ENCODE measurements around the gene CHST13.
"Not testable (repeated sequence)": the region's sequence is repeated elsewhere in the genome, so short reads cannot be mapped to it uniquely, and the experiment has no call there.

The CHST13 gene

DNA sequence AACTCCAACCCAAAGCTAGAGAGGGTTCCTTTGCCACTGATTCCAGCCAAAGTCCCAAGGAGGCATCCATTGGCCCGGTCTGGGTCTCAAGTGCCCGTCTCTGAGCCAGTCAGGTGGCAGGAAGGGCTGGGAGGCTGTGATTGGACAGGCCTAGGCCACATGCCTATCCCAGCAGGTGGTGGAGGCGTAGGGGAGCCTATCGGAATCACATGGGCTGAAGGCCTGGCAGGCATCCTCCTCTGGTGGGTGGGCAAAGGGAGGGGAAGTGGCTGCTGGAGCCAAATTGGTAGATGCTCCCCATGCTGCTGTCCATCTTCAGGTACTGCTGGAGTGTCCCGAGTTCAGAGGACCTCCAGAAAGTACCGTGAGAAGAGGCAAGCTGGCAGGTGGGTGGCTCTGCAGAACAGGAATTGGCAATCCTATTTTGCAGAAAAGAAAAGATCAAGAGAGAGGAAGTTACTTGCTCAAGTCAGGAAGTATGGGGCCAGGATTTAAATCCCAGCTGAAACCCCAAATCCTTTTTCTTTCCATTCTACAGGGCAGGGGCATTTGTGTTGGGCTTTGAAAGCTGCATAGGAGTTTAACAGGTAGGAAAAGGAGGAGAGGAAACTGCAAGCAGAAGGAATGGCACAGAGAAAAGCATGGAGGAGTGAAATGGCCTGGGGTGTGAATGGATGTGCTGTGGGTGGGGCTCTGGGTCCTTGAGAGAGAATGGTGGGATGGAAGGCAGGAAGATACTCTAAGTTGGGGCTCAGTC is 3.7 kb downstream of the CHST13 start:
- no peak for DNase-seq

DNA sequence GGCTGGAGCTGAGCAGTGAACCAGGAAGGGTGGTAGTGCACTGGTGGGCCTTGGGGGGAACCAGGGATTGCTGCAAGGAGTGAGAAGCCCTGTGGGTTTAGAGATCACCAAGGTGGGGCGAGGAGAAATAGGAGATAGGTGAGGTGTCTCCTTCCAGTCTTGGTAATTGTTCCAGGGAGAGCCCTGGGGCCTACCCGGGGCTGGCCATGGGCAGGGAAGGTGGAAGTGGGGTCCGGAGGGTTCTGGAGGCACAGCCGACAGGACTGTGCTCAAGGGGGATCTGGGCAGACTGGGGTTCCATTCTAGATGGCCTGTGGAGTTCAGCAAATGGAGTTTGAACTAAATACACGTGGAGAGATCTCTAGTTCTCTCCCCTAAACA is 4.5 kb downstream of the CHST13 start:
- no peak for DNase-seq

- no peak for DNase-seq
Observed at GRCh38 chr3:126528800-126529541, 5.0 kb downstream of the CHST13 start.

DNA sequence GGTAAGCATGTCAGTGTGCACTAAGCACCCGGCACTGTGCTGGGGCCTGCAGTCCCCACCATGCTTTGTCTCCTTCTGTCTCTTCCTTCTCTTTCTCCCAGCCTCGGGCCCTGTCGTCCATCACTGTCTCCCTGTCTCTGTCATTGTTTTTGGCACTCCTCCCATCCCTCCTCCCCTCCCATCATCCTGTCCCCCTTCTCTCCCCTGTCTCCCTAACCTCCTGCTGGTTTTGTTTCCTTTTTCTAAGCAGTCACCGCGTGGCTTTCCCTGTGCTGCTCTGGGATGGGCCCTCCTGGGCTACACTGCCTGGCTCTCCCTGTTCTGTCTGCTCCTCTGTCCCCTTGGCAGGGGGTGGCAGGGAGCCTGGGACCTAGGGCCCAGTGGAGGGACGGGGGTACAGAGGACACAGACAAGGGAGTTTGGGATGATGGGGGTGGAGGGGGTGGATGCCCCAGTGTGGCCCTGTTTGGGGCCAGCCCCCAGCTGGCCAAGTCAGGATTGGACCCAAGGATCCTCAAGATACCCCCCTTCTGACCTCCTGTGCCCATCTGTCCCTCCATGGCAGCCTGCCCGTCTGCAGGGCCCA is 5.7 kb downstream of the CHST13 start:
- no peak for DNase-seq

DNA sequence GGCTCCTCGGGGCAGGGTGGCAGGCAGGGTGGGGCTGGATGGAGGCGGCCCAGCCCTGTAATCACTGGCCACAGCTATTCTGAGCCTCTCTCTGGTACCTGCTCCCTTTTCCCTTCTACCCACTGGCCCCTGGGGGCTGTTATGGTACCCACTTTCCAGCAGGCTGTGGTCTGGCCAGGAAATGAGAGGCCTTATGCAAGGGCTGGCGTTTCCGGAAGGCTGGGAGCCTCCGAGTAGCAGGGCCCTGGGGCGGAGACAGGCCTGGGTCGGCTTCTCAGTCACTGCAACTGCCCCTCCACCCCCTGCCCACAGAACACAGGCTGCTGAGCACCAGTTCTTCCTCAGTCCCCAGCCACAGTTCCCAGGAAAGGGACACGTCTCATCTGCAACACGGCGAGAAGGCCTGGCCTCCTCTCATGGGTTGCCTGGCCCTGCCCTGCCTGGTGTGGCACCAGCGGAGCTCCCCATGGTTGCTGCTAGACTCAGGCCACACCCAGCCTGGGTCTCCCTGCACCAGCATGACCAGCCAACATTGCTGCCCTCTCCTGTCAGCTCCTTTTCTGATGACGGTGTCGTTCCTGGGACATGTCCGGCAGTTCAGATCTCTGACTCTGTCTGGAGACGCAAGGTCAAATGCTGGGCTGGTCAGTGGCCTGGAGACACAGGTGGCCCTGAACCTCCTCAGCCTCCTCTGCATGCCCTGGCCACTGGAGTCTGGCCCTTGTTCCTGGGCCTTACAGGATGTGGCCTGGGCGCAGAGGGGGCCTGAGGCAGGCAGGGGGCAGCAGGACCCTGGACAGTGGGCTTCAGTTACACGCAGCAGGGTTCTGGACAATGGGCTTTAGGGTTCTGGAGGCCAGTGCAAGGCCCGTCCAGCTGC is 6.5 kb downstream of the CHST13 start:
- no peak for DNase-seq

DNA sequence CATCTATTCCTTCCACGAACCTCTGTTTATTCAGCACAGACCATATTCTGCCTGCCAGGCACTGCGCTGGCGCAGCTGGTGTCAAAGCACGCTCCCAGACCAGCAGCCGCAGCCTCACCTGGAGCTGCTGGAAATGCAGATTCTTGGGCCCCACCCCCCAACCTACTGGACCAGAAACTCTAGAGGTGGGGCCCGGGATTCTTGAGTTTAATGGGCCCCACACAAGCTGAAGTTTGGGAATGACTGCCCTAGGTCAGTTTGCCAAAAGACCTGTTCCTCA is 7.0 kb downstream of the CHST13 start:
- no peak for DNase-seq

- DNase-seq, result no peak
Observed at GRCh38 chr3:126533506-126533905, 9.6 kb downstream of the CHST13 start.

DNA sequence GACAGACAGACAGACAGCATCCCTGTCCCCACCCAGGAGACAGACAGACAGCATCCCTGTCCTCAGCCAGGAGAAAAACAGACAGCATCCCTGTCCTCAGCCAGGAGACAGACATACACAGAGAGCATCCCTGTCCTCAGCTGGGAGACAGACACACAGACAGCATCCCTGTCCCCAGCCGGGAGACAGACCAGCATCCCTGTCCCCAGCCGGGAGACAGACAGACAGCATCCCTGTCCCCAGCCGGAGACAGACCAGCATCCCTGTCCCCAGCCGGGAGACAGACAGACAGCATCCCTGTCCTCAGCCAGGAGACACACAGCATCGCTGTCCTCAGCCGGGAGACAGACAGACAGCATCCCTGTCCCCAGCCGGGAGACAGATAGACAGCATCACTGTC is 10.8 kb downstream of the CHST13 start:
- DNase-seq, result not testable (repeated sequence)

DNA sequence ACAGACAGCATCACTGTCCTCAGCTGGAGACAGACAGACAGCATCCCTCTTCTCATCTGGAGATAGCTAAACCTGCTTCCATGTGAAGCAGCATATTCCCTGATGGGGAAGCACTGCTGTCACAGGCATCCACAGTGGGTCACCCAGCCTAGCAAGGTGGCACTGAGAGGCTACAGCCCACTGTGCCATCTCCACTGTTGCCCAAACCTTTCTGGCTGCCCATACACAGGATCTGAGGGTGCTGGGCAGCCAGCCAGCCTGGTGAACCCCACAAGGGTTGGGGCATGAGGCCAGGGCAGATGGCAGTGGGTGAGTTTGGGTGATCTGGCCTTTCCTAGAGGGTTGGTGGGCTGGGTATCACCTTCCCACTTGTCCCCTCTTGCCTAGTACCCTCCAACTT is 11.7 kb downstream of the CHST13 start:
- DNase-seq, result no peak

- no peak for DNase-seq
Observed at GRCh38 chr3:126536126-126536525, 12.2 kb downstream of the CHST13 start.

DNA sequence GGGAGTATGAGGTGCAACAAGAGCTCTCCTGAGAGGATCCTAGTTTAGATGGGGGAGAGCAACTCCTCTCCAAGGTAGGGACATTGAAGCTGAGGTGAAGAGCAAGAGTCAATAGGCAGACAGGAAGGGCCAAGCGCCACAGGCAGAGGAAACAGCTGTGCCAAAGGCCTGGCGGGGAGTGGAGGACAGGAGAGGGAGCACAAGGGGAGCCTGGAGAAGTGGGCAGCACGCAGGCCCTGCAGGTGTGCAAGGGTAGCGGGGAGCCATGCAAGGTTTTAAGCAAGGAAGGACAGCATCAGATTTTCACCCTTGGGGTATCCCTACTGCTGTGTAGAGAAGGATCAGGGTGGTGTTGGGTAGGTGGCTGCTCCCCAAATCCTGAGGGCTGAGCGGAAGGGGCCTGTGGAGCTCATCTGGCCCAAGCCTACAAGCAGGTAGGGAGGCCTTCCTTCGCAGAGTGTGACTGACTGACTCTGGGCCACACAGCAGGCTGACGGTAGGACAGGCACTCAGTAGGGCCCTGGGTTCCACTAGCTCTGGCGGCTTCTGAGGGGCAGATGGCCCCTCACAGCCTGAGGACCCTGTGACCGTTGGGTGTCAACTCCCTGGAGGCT is 13.3 kb downstream of the CHST13 start:
- DNase-seq, result no peak

DNA sequence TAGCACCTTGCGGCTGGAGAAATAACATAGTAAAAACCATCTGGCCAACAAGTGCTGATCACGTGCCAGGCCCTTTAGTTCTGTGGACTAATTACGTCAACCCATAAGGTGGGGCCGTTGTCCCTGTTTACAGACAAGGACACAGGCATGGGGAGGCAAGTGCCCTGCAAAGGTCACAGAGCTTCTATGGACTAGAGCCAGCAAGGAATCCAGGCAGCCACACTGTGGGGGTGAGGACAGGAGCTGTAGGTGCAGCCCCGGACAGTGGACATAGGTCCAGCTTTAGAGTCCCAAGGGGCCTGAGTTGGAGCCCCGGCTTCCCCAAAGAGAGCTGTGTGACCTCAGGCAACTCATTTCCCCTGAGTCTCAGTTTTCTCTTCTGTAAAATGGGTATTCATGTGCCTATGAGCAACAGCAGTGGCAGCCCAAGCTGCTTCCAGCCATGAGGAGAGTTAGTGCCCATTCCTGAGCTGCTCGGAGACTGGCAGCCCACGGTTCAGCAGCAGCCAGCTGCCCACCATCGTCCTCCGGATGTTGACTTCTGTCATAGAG is 13.9 kb downstream of the CHST13 start:
- DNase-seq, result peak; percentile 60

DNA sequence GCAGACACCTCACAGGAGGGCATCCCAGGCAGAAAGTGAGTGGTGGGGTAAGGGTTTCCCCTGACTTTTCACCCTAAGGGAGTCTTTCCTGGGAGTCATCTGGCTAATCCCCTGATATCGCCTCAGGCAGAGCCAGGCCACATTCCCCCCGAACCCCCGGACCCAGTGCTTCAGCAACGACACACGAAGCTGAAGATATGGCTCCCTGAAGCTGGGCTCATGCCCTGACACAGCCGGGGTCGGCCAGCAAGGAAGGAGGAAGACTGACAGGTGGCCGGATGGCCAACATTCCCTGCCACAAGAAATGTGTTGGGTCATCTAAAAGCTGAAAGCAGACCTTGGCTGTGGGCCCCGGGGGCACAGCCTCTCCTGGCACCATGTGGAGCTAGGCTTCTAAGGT is 14.4 kb downstream of the CHST13 start:
- DNase-seq, result no peak

GRCh38 chr3:126538966-126539365 is 15.0 kb downstream of the CHST13 start:
- DNase-seq, result no peak

GRCh38 chr3:126539558-126540250 is 15.7 kb downstream of the CHST13 start:
- no peak for DNase-seq

- DNase-seq, result no peak
Observed at GRCh38 chr3:126540342-126540849, 16.4 kb downstream of the CHST13 start.

GRCh38 chr3:126540951-126541627 is 17.1 kb downstream of the CHST13 start:
- DNase-seq, result no peak

GRCh38 chr3:126541628-126542339 is 17.8 kb downstream of the CHST13 start:
- no peak for DNase-seq

DNA sequence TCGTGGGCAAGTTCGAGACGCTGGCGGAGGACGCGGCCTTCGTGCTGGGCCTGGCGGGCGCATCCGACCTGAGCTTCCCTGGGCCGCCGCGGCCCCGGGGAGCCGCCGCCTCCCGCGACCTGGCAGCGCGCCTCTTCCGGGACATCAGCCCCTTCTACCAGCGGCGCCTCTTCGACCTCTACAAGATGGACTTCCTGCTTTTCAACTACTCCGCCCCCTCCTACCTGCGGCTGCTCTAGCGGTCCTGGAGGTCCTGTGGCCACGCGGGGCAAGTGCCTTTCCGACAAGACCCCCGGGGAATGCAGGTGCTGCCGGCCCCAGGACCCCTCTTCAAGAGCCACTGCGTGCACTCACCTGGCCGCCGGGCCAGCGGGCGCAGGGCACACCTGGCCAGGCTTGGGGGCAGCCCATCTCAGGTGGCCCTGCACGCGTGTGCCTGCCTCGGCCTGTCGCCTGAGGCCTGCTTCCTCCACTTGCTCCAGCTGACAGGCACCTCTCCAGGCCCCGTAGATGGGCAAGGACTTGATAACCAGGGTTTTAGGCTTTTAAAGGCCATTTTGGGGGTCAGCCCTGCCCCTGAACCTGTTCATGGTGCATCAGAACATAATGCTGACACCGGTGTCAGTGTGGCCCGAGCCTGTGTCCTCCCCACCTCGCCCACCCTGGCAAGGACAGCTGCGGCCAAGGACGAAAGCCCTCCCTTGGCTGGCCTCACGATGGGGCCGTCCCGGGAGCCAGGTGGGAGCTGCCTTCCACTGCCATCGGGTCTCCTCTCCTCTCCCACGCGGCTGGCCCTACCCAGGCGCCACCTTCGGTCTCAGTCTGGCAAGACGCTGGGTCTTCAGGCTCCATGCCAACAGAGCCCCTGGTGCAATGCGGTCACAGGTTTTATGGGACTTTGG is 18.6 kb downstream of the CHST13 start:
- DNase-seq, result no peak

Data from NCI-H2171 (cell line).